ENCODE results near the gene PFDN4.

GRCh38 chr20:54257071-54257816, 49.4 kb downstream of the PFDN4 start:
- TF ChIP-seq, protein P1, sequence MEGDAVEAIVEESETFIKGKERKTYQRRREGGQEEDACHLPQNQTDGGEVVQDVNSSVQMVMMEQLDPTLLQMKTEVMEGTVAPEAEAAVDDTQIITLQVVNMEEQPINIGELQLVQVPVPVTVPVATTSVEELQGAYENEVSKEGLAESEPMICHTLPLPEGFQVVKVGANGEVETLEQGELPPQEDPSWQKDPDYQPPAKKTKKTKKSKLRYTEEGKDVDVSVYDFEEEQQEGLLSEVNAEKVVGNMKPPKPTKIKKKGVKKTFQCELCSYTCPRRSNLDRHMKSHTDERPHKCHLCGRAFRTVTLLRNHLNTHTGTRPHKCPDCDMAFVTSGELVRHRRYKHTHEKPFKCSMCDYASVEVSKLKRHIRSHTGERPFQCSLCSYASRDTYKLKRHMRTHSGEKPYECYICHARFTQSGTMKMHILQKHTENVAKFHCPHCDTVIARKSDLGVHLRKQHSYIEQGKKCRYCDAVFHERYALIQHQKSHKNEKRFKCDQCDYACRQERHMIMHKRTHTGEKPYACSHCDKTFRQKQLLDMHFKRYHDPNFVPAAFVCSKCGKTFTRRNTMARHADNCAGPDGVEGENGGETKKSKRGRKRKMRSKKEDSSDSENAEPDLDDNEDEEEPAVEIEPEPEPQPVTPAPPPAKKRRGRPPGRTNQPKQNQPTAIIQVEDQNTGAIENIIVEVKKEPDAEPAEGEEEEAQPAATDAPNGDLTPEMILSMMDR (conservative IDR thresholded peaks at IDR 0.05 in 1 of 2, IDR thresholded peaks at IDR 0.05 in 1 of 2; ENCODE audit: low read depth in 1 of 2, low read length in 2 of 2): no peak
- TF ChIP-seq EZH2 (IDR thresholded peaks at IDR 0.05; ENCODE audit: low read length, missing control alignments): no peak

Measured in fibroblast of lung (primary cell).